Adrenal gland (tissue), 12 donors: ENCODE results near the gene CTCF. TPM values are rescaled to one million over a fixed set of nuclear protein-coding genes. Genes with fewer than 3 reads are reported as not detected.

ENCODE experiments used
- DNase-seq, 7 donors: peaks; one replicate each; pipeline ENCODE4 v3.0.0-alpha.2; 2019 to 2020
- H3K27ac ChIP-seq, 5 donors: fragments of 200-600 bp; sonication (generic) in 4 of 5; 1 replicate in 3 of 5; 2 replicates in 2 of 5; pipeline versions ENCODE4 v1.5.1 to v1.8.0; 2016 to 2020; ENCODE audit warnings: mild to moderate bottlenecking in 1 of 5
- H3K27me3 ChIP-seq: fragments of 200-600 bp; 2 replicates; pipeline ENCODE4 v1.8.0; 2021
- H3K36me3 ChIP-seq, 2 donors: fragments of 200-600 bp; replicated peaks in 1 of 2; 1 replicate in 1 of 2; 2 replicates in 1 of 2; pipeline versions ENCODE4 v1.5.1 to v1.8.0; 2018 to 2022
- H3K4me1 ChIP-seq, 2 donors: fragments of 200-600 bp; replicated peaks in 1 of 2; 1 replicate in 1 of 2; 2 replicates in 1 of 2; pipeline versions ENCODE4 v1.5.1 to v1.8.0; 2018 to 2021
- H3K4me3 ChIP-seq, 4 donors: fragments of 200-600 bp; sonication (generic) in 3 of 4; one replicate each; pipeline ENCODE4 v1.5.1; 2016 to 2018
- H3K9me3 ChIP-seq, 3 donors: fragments of 200-600 bp; sonication (generic) in 1 of 3; replicated peaks in 1 of 3; 1 replicate in 2 of 3; 2 replicates in 1 of 3; pipeline versions ENCODE4 v1.5.1 to v1.8.0; 2016 to 2021
- CTCF ChIP-seq, 6 experiments: fragments of 450-650 bp in 4 of 6; fragments of 200-600 bp in 2 of 6; sonication (generic) in 1 of 6; IDR thresholded peaks; 1 replicate in 5 of 6; 2 replicates in 1 of 6; pipeline versions ENCODE4 v1.5.1 to v1.8.0; 2016 to 2021; ENCODE audit warnings: antibody characterized with exemption in 6 of 6, mild to moderate bottlenecking in 2 of 6, moderate library complexity in 1 of 6
- POLR2A ChIP-seq, 2 donors: fragments of 450-650 bp; IDR thresholded peaks; one replicate each; pipeline ENCODE4 v1.6.1; 2017; ENCODE audit warnings: antibody characterized with exemption in 2 of 2, mild to moderate bottlenecking in 2 of 2, moderate library complexity in 1 of 2
- WGBS, 4 donors: extraction: QIAGEN DNeasy Blood & Tissue Kit in 2 of 4; methylation state at CpG; one replicate each; pipeline versions ENCODE4 v1.1.5 to v1.1.7; 2013 to 2017; 5-methylcytosine and 5-hydroxymethylcytosine counted together
- intact Hi-C, 2 donors: fragments of 100-400 bp; cut with DNase I; formaldehyde crosslinking; loops; one replicate each; pipeline versions ENCODE4 v1.14.1 to v1.15.0; 2022 to 2023
- polyA plus RNA-seq, 3 donors: library from polyadenylated mRNA; stranded (reverse); fragments of 200-250 nt in 2 of 3; fragments of 350-450 nt in 1 of 3; fragmentation: Illumina TruSeq in 1 of 3; extraction: RNeasy Lipid Tissue Mini Kit (QIAGEN cat#74804) in 1 of 3; gene quantifications; one replicate each; pipeline ENCODE4 v1.2.3, GENCODE V29; 2013 to 2014
- total RNA-seq, 9 donors: library from RNA; depleted of rRNA in 4 of 9; stranded (reverse); fragments of >200 nt in 4 of 9; fragments of 120-200 nt in 1 of 9; fragmentation: NEBNext Ultra II Directional in 1 of 9; extraction: Animal tissue kit (Norgen Biotek cat#: 25700) in 1 of 9; gene quantifications; one replicate each; pipeline versions ENCODE4 v1.1.0 to v1.2.4, GENCODE V29; 2013 to 2023
- donor health status: healthy with polysubstance abuse.
- donor health status: Bipolar disorder and iron deficiency.
- donor health status: DM: yes; HTN: yes; CAD: no.
- donor health status: DM: no; HTN: no; CAD: no.
- donor health status: DM: no; HTN: no; CAD: no.
- donor health status: DM: yes; HTN: yes; CAD: no.

CTCF gene
- total and polyA plus RNA-seq, 12 donors, result 18.4 to 53.5 (median 29.9) TPM

- Histone ChIP-seq H3K27ac (peak overlapping the region; percentile 10 to 87 (median 47)), H3K36me3 (peaks cover 0 to 9% of the 10 kb centered on the region in 2 donors), H3K4me3 (no peak overlapping the region), H3K9me3 (no peaks in the 10 kb centered on the region), H3K27me3 (no peaks in the 10 kb centered on the region), H3K4me1 (peaks cover 12 to 29% of the 10 kb centered on the region in 2 donors)
- intact Hi-C loops, result loop anchor here (5.0 to 10.0 kb wide), 4 partner anchors 142 to 362 kb away; no protein-coding TSS in a partner anchor
- WGBS, 4 donors, result 39 to 53% (median 43%) methylated on average over 7 to 13 of the region's 13 CpGs
- TF ChIP-seq POLR2A (IDR thresholded peaks at IDR 0.05), result no peak
- peak; percentile 66 to 88 (median 82) for TF ChIP-seq CTCF (IDR thresholded peaks at IDR 0.05)
- DNase-seq, result peak; percentile 74 to 90 (median 82)
Observed at GRCh38 chr16:67672739-67673662, 110.7 kb downstream of the CTCF start.

DNA sequence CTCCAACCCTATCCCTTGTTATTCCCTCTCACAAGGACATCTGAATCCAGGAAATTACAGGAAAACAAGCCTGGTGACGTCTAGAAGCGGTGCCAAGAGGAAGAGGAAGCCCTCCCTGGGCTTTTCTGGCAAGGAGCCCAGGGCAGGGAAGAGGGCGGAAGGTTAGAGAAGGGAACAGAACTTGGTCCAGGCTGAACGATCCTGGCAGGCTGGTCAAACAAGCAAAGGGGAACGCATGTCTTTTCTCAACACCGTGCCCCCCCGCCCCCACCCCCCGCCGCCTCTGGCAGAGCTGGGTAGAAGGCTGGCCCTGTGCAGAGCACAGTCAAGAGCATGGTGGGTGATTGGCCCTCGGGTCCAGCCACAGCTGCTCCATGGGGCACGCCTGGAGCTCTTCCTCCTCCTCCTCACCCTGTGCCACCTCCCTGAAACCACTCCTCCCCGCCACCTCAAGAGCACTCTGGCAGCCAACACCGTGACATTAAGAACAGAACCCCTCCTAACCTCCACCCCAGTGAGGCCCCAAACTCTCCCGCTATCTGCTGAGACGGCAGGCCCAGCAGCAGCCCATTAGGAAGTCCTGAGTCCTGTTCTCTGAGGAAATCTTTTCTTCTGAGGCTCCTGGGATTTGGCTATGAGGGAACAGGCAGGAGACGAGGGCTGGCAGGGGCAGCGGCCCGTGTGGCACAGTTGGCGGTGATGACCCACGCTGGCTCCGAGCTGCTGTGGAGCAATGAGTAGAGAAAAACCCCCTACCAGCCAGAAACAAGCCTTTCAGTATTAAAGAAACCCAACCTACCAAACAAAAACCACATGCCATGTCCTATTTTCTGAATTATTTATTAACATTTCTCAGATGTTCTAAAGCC lies 111.6 kb downstream of the CTCF start:
- H3K27ac ChIP-seq, result peak overlapping the region; percentile 18 to 87 (median 47)
- intact Hi-C loops, result loop anchor here (5.0 to 10.0 kb wide), 4 partner anchors 141 to 361 kb away; no protein-coding TSS in a partner anchor
- peaks cover 0 to 9% of the 10 kb centered on the region in 2 donors for H3K36me3 ChIP-seq
- H3K9me3 ChIP-seq, result no peaks in the 10 kb centered on the region
- peaks cover 12 to 26% of the 10 kb centered on the region in 2 donors for H3K4me1 ChIP-seq
- WGBS, 4 donors, result 40 to 57% (median 50%) methylated on average over 18 to 21 of the region's 21 CpGs
- no peak for TF ChIP-seq POLR2A (IDR thresholded peaks at IDR 0.05)
- no peak for TF ChIP-seq CTCF (IDR thresholded peaks at IDR 0.05)
- H3K4me3 ChIP-seq, result no peak overlapping the region
- no peaks in the 10 kb centered on the region for H3K27me3 ChIP-seq
- peak; percentile 62 to 86 (median 73) for DNase-seq

GRCh38 chr16:67674851-67675578 lies 112.7 kb downstream of the CTCF start:
- Histone ChIP-seq H3K27me3 (no peaks in the 10 kb centered on the region), H3K36me3 (peaks cover 0 to 9% of the 10 kb centered on the region in 2 donors), H3K9me3 (no peaks in the 10 kb centered on the region), H3K27ac (peak overlapping the region in 2 of 5 donors; percentile 72 to 87), H3K4me3 (no peak overlapping the region), H3K4me1 (peaks cover 12 to 26% of the 10 kb centered on the region in 2 donors)
- WGBS, 4 donors, result 92 to 100% (median 95%) methylated on average over 1 to 28 of the region's 28 CpGs
- intact Hi-C loops, result loop anchor here (5.0 to 10.0 kb wide), 4 partner anchors 140 to 360 kb away; no protein-coding TSS in a partner anchor
- DNase-seq, result no peak
- TF ChIP-seq CTCF (IDR thresholded peaks at IDR 0.05) (no peak), POLR2A (IDR thresholded peaks at IDR 0.05) (no peak)
